ENCODE results near the gene SH3GL3.

The SH3GL3 gene

DNA sequence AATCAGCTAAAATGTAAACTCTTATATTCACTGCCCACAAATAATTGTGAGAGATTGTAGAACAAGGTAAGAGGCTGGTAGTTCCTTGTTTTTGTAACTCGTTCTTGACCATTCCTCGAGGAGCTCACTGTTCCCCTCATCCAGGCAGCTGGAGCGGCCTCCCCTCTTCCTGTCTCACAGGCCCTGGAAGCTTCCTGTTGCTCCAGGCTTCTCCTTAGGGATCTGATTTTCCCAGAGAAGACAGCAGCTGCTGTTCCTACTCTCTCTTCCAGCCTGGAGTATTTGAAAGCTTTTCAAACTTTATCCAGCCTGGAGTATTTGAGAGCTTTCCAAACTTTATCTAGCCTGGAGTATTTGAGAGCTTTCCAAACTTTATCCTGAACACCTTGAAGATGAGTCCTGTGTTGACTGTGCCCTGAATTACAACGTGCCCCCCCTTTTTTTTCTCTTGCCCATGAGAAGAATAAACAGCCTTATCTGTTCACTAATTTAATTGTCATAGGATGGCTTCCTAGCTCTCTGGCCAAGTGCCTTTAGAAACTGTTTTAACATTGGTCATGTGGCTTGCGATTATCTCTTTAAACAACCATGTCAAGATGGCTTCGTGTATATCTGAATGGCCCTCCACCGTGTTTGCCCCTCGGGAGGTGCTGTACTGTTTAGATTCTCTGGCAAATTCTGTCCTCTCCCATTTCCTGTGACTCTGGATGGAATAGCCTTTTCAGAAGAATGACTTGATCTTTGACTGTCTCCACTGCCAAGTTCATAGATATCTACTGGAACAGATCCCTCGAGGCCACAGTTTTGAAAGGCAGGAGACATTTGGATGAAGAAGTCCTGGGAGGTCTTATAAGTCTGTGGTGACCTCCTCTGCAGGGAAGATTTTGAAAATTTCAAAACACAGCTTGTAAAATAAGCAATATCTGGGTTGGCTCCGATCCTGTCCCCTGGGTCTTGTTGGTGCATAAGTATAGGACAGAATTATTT, 211.6 kb downstream of the SH3GL3 start:
- in situ Hi-C loops (cut with MboI; ENCODE audit: low sequenced_read_pairs), result no loop called here

GRCh38 chr15:83659417-83659812, 212.3 kb downstream of the SH3GL3 start:
- in situ Hi-C loops (cut with MboI; ENCODE audit: low sequenced_read_pairs), result no loop called here

DNA sequence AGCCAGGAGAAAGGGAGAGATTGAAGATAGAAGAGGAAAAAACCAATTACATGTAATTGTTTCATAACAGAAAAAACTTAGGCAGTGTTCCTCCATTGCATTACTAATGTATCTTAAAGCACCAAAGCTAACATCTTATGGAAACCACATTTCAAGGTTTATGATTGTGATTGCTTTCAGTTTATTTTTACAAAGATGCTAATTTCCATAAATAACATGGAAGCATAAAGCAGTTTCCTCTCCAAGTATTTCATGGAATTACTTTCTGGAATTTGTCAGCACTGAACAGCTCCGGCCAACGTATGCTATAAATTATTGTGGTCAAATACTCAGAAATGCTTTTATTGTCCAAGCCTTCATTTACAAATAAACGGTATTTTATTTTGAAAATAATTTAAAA, 218.3 kb downstream of the SH3GL3 start:
- in situ Hi-C loops (cut with MboI; ENCODE audit: low sequenced_read_pairs), result no loop called here

Data from hTERT RPE-1 (cell line).